SK-N-DZ (cell line): Measurements from ENCODE around the gene ARHGAP5. TPM values are rescaled to one million over a fixed set of nuclear protein-coding genes. Genes with fewer than 3 reads are reported as not detected.

Experiments
- DNase-seq: peaks from one replicate; pipeline ENCODE4 v3.0.0-alpha.2; 2015; ENCODE audit warnings: low spot score
- polyA plus RNA-seq, 2 experiments: library from polyadenylated mRNA; depleted of rRNA; stranded (reverse); fragments of >200 nt; gene quantifications; 2 replicates each; pipeline ENCODE4 v1.2.3, GENCODE V29; 2014

ARHGAP5 gene
- 20.3 and 25.9 TPM in 2 replicates for polyA plus RNA-seq (2014; cell fraction: cytosol; rRNA removed)
- 11.3 and 17.5 TPM in 2 replicates for polyA plus RNA-seq (2014; cell fraction: nucleus; rRNA removed)

DNA sequence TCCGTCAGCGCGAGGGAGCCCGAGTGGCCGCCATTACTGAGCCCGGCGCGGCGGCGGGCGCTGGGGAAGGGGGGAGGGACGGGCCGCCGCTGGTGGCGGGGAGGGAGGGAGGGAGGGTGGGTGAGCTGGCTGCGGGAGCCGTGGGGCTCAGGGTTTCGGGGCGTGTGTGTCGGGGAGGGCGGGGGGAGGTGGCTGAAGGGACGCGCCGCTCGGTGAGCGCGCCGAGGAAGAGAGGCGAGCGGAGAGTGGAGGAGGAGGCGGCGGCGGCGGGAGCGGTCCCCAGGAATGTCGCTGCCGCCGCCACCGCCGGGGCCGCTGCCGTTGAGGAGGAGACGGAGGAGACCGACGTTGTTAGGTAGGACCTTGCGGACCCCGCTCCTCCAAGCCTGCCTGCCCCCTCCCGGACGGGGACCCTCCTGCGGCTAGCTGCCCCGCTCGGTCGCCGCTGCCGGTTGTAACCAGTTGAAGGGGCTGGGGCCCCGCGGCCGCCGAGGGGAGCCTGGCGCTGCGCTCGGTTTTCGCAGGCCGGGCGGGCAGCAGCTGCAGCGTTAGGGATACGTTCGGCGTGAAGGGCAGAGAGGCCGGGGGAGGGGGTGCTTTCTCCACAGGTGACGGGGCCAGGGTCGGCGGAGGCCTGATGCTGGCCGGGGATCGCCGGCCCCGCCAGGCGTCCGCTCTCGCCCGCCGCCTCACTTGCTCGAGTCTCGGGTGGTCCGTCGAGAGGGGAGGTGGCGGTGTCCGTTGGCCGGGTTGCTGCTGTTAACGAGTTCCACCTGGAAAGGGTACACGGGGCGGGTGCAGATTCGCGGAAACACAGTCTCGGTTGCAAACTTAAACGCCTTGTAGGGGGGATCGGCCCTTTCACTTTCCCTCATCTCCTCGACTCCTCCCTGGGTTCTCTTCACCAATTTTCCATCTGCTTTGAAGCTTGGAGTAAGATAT, at the start of gene ARHGAP5:
Gene ARHGAP5 (plus strand): TSS at position 224 of the 942 bp plus-strand sequence. CDS start 13,366 bp downstream, outside the sequence.
- DNase-seq = peak; percentile 59

DNA sequence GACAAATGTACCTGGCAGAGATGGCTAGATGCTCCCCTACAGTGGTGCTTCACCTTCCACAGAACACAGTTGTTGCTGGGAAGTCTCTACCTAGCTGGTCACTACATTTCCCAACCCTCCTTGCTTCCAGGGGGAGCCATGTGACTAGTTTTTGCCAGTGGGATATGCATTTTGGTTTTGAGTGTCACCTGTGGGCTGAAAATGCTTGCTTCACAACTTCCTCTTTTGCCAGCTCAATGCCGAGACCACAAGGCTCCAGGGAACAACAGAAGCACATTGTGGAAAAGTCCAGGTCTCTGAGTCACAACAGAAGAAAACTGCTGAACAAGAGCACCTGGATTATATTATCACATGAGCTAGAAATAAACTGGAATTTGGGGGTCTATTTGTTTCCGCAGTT, 48.5 kb upstream of the ARHGAP5 start:
- no peak for DNase-seq

DNA sequence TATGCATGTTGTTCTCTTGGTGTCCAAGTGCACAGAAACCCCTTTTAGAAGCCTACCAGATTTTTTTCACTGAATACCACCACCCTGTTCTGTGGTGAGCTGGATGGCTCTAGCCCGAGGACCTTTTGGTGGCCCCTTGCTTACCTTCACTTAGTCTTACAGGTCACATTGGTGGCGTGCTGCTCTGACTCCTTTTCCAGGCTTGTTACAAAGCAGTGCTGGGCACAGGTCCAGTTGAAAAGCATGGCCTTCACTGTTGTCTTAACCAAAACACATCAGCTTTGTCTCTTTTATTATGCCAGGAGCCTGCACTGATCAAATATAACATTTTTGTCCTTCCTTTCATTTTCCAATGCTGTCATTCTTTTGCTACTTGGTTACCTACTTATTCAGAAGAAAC, 43.6 kb upstream of the ARHGAP5 start:
- DNase-seq = no peak

DNA sequence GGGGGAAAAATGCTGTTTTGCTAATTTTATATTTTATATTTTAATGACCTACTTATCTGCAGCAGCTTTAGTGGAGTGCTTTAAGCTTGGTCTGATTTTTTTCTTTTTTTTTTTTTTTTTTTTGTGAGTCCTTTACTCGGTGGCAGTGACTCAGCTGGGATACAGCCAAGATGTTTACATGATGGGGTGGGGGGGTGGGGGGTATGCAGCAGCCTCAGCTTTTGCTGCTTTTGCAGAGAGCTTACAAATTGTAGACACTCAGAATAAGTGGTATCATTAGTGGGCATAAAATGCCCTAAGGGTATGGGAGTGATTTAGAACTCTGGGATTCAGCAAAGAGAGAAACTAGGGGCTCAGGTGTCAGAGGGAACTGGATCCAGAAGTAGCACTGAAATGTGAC, 38.2 kb upstream of the ARHGAP5 start:
- DNase-seq = no peak

DNA sequence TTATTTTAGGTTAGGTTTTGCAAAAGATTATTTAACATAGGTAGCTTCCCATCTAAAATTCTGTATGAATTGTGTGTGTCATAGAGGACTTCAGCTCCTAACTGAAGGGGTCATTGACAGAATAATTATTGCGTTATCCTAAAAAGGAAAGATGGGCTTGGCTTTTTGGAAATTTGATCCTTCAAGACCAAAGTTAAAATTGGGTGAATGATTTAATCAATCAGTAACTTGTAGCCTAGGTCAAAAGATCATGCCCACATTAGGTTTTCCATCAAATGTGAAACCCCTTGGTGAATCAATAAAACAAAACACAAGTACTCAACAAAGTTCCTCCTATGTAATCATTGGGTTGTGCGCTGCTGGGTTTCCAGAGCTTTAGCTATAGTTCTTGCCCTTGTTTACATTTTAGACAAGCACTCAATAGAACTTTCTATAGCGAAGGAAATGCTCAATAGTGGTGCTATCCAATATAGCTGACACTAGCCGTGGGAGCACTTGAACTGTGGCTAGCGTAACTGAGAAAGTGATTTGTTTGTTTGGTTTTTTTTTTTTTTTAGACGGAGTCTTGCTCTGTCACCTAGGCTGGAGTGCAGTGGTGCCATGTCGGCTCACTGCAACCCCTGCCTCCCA, 37.6 kb upstream of the ARHGAP5 start:
- DNase-seq = no peak

- DNase-seq = no peak
Measured at GRCh38 chr14:32043624-32044023, 33.5 kb upstream of the ARHGAP5 start.

- DNase-seq = no peak
Measured at GRCh38 chr14:32044454-32044853, 32.6 kb upstream of the ARHGAP5 start.

DNA sequence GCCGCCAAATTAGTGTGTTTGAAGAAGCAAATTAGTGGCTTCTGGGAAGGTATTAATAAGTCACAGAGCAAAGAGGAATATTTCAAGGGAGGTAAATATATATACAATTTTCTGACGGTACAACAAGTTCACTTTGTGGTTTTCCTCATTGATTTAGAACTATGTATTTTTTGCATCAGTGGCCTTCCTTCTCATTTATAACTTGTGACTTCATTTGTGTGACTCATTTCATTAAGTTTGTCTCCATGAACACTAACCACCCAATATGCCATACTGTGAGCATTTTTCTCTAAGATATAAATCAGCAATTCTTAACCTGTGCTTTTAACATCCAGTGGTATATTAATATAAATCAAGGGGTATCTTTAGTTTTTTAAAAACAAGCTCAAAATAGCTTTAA, 29.3 kb upstream of the ARHGAP5 start:
- no peak for DNase-seq

GRCh38 chr14:32049361-32050088, 27.6 kb upstream of the ARHGAP5 start:
- DNase-seq = no peak

GRCh38 chr14:32050878-32051277, 26.2 kb upstream of the ARHGAP5 start:
- no peak for DNase-seq

GRCh38 chr14:32054536-32054935, 22.6 kb upstream of the ARHGAP5 start:
- no peak for DNase-seq

GRCh38 chr14:32055175-32055574, 21.9 kb upstream of the ARHGAP5 start:
- no peak for DNase-seq

DNA sequence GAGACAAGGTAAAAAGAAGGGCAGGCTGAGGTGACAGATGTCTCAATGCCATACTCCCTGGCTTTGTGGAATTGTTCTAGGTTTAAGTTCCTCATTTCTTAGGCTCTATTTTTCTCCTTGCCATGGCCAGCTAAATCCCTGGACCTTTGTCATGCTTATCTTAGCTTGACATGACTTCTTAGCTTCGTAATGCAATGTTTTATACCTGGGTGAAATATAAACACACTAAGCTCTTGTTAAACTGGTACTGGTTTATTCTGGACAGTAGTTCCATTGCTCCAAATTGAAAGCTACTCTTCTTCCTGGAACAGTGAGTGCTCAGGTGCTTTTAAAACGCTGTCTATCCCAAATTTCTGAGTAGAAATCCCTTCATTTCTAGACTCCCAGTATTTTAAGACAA, 17.4 kb upstream of the ARHGAP5 start:
- no peak for DNase-seq

GRCh38 chr14:32064931-32065330, 12.2 kb upstream of the ARHGAP5 start:
- no peak for DNase-seq

- DNase-seq = no peak
Measured at GRCh38 chr14:32068708-32069107, 8.4 kb upstream of the ARHGAP5 start.

- no peak for DNase-seq
Measured at GRCh38 chr14:32070282-32070681, 6.8 kb upstream of the ARHGAP5 start.

- DNase-seq = no peak
Measured at GRCh38 chr14:32072676-32073075, 4.4 kb upstream of the ARHGAP5 start.

GRCh38 chr14:32073537-32074189, 3.4 kb upstream of the ARHGAP5 start:
- peak; percentile 82 for DNase-seq

- DNase-seq = no peak
Measured at GRCh38 chr14:32074887-32075572, 2.1 kb upstream of the ARHGAP5 start.

DNA sequence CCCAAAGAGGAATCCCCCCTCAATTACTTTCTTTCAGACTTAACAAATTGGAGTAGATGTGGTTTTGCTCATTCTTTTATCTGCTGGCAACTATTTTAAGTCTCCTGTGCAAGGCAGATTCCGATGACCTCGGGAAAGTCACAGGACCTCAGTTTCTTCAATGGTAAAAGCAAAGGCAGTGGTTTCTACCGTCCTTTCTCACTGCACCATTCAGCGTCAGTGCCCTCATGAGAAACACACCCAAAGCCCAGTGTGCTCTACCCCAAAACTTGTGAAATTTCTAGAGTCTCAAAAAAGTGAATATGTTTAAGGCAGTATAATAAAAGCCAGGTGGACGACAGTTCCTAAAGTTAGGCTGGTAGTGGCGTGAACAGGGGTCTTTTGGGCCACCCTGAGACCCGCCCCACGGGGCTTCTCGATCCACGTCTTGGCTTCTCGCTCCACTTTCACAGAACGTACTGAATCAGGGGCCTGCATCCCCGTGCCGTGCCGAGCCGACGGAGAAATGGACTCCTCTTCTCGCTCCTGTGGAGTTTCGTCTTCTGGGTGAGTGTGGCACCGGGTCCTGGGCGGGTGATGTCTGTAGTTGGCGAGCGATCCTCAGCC, 1.3 kb upstream of the ARHGAP5 start:
- peak; percentile 34 for DNase-seq
